GM18907 (cell line): Measurements from ENCODE around the gene SLC12A5.

ENCODE experiments used
- ATAC-seq: cut with Tn5 transposase; IDR thresholded peaks from one replicate; pipeline ENCODE4 v1.9.1; 2021; ENCODE audit warnings: mild to moderate bottlenecking, moderate library complexity; ENCODE audit not compliant: unreplicated experiment

SLC12A5 gene

GRCh38 chr20:46025376-46025783, 3.6 kb upstream of the SLC12A5 start:
- no peak for ATAC-seq

GRCh38 chr20:46027245-46027853, 1.7 kb upstream of the SLC12A5 start:
- ATAC-seq: no peak

- ATAC-seq: no peak
Observed at GRCh38 chr20:46028110-46028509, 905 bp upstream of the SLC12A5 start.

- ATAC-seq: no peak
Observed at GRCh38 chr20:46030284-46031013, 1.4 kb downstream of the SLC12A5 start.

DNA sequence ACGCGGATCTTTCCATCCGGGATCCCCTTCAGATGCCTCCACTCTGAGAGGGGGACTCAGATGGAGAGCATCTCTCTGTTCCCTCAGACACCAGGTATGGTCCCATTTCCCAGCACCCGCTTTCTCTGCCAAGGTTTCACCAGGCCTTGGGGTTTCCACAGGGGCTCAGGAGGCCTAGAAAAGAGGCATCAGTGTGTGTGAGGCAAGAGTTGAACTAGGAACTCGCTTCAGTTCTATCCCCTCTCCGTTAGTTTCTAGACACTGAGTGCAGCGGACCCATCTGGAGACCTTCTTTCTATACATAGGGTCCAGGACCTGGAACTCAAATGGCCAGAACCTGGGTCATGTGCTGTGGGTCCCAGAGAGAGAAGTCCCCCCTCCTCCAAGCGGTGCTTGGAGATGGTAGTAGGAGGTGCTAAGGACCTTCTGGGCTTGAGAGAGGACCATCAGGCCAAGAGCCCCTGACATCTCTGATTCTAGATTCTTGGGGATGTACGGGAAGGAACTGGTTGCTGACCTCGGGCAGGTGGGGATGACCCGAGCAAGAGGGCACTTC, 2.1 kb downstream of the SLC12A5 start:
- no peak for ATAC-seq

GRCh38 chr20:46031701-46032254, 2.8 kb downstream of the SLC12A5 start:
- no peak for ATAC-seq

GRCh38 chr20:46034039-46034438, 5.0 kb downstream of the SLC12A5 start:
- ATAC-seq: no peak

GRCh38 chr20:46035253-46035652, 6.2 kb downstream of the SLC12A5 start:
- ATAC-seq: no peak

- ATAC-seq: no peak
Observed at GRCh38 chr20:46035713-46036112, 6.7 kb downstream of the SLC12A5 start.

DNA sequence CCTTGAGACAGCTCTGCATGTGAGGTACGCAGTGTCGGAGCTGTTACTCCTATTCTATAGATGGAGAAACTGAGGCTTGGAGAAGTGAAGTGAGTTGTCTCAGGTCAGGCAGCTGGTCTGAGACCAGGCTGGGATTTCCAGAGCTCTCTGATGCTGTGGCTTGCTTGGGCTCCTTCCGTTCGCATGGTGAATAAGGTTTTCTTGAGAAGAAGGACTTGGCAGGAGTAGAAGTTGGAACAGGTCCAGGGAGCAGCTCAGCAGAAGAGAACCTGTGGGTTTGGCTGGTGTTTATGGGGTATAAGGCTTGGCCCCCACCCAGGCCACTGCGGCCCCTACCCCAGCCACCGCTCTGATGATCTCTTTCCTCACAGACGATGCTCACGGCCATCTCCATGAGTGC, 7.4 kb downstream of the SLC12A5 start:
- no peak for ATAC-seq

DNA sequence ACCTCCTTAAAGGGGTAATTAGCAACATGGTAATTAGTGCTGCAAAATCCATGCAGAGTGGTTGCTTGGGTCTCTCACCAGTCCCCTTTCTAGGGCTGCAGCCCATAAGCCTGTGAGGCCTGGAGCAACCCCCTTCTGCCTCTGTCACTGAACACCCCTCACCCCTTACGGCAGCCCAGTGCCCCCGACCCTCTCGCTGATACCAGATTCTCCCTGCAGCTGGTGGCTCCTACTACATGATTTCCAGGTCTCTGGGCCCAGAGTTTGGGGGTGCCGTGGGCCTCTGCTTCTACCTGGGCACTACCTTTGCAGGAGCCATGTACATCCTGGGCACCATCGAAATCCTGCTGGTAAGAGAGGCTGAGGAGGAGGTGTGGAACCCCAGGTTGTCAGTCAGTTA, 8.0 kb downstream of the SLC12A5 start:
- no peak for ATAC-seq

GRCh38 chr20:46040902-46041535, 12.0 kb downstream of the SLC12A5 start:
- no peak for ATAC-seq

DNA sequence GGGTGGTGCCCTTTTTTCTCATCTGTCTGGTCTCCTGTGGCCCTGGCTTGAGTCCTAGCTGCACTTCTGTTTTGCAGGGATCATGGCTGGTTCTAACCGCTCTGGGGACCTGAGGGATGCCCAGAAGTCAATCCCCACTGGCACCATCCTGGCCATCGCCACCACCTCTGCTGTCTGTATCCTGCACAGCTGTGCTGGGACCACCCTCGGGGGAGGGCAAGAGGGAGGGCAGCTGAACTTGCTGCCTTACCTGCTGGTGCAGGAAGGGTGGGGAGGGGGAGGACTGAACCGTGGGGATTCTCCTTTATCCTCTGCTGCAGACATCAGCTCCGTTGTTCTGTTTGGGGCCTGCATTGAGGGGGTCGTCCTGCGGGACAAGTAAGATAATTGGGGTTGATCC, 14.5 kb downstream of the SLC12A5 start:
- ATAC-seq: no peak

GRCh38 chr20:46044896-46045295, 15.9 kb downstream of the SLC12A5 start:
- no peak for ATAC-seq

DNA sequence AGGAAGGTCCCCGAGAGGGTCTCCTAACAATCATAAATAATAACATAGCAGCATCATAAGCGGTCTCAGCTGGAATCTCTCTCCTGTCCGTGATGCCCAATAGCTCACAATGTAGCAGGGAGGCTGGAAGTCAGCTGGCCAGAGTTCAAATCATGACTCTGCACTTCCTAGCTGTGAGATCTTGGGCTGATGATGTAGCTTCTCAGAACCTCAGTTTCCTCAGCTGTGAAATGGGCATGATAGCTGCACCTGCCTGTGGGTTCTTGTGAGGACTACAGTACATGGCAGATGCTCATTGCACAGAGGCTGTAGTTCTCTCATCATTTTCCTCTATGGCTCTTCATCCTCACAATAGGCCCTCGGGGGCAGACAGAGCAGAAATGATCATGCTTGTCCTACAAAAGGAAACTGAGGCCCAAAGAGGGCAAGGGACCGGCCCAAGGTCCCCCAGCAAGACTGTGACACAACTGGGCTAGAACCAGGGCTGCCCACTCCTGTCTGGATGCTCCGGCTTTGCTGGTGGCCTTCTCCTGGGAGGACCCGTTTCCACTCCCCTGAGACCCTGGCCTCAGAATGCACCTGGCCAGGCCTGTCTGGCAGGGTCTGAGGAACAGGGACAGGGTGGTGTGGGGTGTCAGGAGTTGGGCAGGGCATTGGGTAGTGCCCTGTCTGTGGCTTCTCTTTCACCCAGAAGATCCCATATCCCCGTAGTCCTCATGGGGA, 17.7 kb downstream of the SLC12A5 start:
- no peak for ATAC-seq

- ATAC-seq: no peak
Observed at GRCh38 chr20:46047821-46048220, 18.8 kb downstream of the SLC12A5 start.

DNA sequence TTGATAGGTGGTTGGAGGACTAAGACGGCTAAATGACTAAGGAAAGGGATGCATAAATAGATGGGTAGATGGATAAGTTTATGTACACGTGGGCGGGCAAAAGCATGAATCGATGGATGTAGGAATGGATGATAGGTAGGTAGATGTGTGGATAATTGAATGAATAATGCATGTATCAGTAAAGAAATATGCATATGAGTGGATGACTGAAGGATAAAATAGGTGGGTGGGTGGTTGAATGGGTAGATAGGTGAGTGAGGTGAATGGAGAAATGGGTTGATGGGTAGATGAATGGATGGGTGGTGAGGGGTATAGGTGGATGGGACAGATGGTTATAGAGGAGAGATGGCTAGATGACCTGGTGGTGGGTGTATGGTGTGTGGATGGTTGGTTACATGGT, 20.2 kb downstream of the SLC12A5 start:
- ATAC-seq: no peak

DNA sequence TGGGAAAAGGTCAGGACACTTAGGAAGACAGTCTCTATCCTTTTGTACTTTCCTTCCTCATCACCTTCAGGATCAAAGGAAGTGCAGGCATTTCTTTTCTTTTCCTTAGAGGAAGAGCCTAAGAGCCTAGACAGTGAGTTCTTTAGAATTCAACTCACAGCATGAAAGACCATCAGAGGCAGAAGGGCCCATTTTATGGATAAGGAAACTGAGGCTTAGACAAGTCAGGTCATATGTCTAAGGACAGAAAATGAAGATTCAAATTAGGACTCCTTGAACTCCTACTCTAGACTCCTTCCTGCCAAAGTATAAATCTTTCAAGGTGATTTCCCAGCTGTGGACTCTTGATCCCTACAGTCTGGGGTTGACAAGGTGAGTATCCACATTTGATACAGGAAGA, 20.8 kb downstream of the SLC12A5 start:
- ATAC-seq: no peak

- no peak for ATAC-seq
Observed at GRCh38 chr20:46050444-46050843, 21.4 kb downstream of the SLC12A5 start.

DNA sequence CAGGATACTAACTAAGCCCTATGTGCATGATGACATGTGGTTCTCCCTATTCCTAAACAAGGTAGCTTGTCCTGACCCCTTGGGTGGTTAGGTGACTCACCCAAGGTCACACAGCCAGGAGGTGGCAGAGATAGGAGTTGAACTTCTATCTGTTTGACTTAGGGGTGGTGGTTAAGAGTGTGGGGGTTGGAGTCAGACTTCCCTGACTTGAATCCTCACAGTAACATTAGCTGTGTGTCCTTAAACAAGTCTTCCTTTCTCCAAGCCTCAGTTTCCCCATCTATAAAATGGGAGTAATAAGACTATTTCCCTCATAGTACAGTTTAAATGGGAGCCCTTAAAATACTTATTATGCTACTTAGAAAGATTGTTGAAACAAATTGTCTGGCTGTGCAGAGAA, 21.9 kb downstream of the SLC12A5 start:
- no peak for ATAC-seq
